Stimulated activated CD4-positive, alpha-beta T cell treated with anti-CD3 and anti-CD28 coated beads, TNF-alpha, amount 100 ng/mL, for 24 hours (primary cell): ENCODE results near the gene MYH11.
"Not testable (repeated sequence)": the region's sequence is repeated elsewhere in the genome, so short reads cannot be mapped to it uniquely, and the experiment has no call there.

Experiments used
- DNase-seq, 3 experiments: peaks; one replicate each; pipeline ENCODE4 v3.0.0-alpha.2; 2020; ENCODE audit warnings: low read depth in 3 of 3

Gene MYH11

DNA sequence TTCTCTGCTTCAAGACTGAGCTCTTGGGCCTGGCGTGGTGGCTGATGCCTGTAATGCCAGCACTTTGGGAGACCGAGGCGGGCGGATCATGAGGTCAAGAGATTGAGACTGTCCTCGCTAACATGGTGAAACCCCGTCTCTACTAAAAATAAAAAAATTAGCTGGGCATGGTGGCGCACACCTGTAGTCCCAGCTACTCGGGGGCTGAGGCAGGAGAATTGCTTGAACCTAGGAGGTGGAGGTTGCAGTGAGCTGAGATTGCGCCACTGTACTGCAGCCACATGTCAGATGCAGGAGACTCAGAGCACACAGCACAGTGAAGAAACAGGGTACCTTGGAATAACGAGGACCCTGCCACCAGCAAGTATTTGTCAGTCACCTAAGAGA, 184.7 kb downstream of the MYH11 start:
- not testable (repeated sequence) for DNase-seq

- no peak for DNase-seq
Observed at GRCh38 chr16:15671530-15672117, 185.2 kb downstream of the MYH11 start.

- DNase-seq, result no peak
Observed at GRCh38 chr16:15667091-15667742, 189.6 kb downstream of the MYH11 start.

DNA sequence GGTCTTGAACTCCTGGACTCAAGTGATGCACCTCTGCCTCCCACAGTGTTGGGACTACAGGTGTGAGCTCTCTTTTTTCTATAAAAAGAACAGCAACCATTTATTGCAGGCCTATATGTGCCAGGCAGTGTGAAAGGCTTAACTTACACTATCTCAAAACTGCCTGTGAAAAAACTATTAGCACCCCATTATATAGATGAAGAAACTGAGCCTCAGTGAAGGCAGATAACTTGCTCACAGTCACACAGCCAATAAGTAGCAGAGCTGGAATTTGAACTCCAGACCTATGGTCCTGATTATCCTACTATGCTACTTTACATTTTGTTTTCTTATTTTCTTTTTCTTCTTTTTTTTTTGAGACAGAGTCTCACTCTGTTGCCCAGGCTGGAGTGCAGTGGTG, 191.7 kb downstream of the MYH11 start:
- no peak for DNase-seq

DNA sequence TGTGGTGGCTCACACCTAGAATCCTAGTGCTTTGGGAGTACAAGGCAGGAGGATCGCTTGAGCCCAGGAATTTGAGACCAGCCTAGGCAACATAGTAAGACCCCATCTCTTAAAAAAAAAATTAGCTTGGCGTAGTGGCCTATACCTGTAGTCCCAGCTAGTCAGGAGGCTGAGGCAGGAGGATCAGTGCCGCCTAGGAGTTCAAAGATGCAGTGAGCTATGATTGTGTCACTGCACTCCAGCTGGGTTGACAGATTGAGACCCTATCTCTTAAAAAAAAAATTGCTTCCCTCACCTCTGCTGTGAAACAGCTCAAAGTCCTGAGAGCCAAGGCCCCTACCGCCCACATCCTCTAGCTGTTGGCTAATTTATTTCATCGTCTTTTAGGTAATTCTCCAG, 196.6 kb downstream of the MYH11 start:
- no peak for DNase-seq

GRCh38 chr16:15658556-15658955, 198.3 kb downstream of the MYH11 start:
- DNase-seq, result no peak

GRCh38 chr16:15658149-15658548, 198.7 kb downstream of the MYH11 start:
- no peak for DNase-seq

DNA sequence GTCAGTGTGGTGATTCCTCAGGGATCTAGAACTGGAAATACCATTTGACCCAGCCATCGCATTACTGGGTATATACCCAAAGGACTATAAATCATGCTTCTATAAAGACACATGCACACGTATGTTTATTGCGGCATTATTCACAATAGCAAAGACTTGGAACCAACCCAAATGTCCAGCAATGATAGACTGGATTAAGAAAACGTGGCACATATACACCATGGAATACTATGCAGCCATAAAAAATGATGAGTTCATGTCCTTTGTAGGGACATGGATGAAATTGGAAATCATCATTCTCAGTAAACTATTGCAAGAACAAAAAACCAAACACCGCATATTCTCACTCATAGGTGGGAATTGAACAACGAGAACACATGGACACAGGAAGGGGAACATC, 201.3 kb downstream of the MYH11 start:
- DNase-seq, result not testable (repeated sequence)

GRCh38 chr16:15654591-15654990, 202.2 kb downstream of the MYH11 start:
- DNase-seq, result no peak

DNA sequence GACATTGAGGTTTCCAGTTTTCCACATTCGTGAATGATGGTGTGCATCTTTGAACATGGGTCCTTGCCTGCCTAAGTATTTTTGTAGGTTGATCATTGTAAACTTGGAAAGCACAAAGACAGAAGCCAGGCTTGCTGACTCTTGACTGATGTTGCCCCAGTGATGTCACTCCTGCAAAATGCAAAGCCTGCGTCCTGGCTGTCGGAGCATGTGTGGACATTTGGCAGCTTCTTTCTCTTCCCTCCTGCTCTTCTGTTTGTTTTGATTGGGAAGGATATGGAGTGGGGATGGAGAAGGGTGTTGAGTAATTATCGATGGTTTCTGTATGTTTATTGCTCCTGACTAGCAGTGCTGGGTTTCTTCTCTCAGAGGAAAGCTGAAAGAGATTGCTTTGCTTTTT, 203.6 kb downstream of the MYH11 start:
- no peak for DNase-seq
